Kidney epithelial cell (primary cell): Measurements from ENCODE around the gene ULK4. TPM values are rescaled to one million over a fixed set of nuclear protein-coding genes. Genes with fewer than 3 reads are reported as not detected.
"Not testable (repeated sequence)": the region's sequence is repeated elsewhere in the genome, so short reads cannot be mapped to it uniquely, and the experiment has no call there.

Experiments used
- DNase-seq: peaks from one replicate; pipeline ENCODE4 v3.0.0-alpha.2; 2010; ENCODE audit warnings: low read depth
- H3K27me3 ChIP-seq: 2 replicates; pipeline ENCODE4 v1.6.0; 2011; ENCODE audit warnings: low read length; ENCODE audit not compliant: control insufficient read depth, insufficient read depth
- H3K36me3 ChIP-seq: 2 replicates; pipeline ENCODE4 v1.5.1; 2011; ENCODE audit warnings: low read length; ENCODE audit not compliant: control insufficient read depth, insufficient read depth
- H3K4me3 ChIP-seq: 2 replicates; pipeline ENCODE4 v1.5.1; 2011; ENCODE audit warnings: low read depth, mild to moderate bottlenecking, control low read depth, low read length
- CTCF ChIP-seq: IDR thresholded peaks from 2 replicates; pipeline ENCODE4 v1.5.1; 2011; ENCODE audit warnings: mild to moderate bottlenecking, moderate library complexity, low read length, control low read depth, inconsistent platforms; ENCODE audit not compliant: insufficient read depth, poor library complexity, severe bottlenecking
- total RNA-seq: library from RNA; depleted of rRNA; stranded (reverse); fragments of >200 nt; gene quantifications from 2 replicates; pipeline ENCODE4 v1.2.3, GENCODE V29; 2015

Gene ULK4
- total RNA-seq, 1 donor from 2014 or later: 18.3 TPM

GRCh38 chr3:41893977-41894376, 67.9 kb downstream of the ULK4 start:
- no peaks in the 10 kb centered on the region for H3K36me3 ChIP-seq
- H3K4me3 ChIP-seq: no peak overlapping the region
- peak; percentile 21 for TF ChIP-seq CTCF
- no peaks in the 10 kb centered on the region for H3K27me3 ChIP-seq
- DNase-seq: no peak

- Histone ChIP-seq H3K4me3 (no peak overlapping the region), H3K27me3 (no peaks in the 10 kb centered on the region), H3K36me3 (no peaks in the 10 kb centered on the region)
- no peak for DNase-seq
- no peak for TF ChIP-seq CTCF
Measured at GRCh38 chr3:41888368-41889076, 73.4 kb downstream of the ULK4 start.

- no peak for TF ChIP-seq CTCF
- no peaks in the 10 kb centered on the region for H3K36me3 ChIP-seq
- no peak overlapping the region for H3K4me3 ChIP-seq
- no peak for DNase-seq
- no peaks in the 10 kb centered on the region for H3K27me3 ChIP-seq
Measured at GRCh38 chr3:41882956-41883355, 78.9 kb downstream of the ULK4 start.

- peak; percentile 34 for TF ChIP-seq CTCF
- Histone ChIP-seq H3K36me3 (no peaks in the 10 kb centered on the region), H3K4me3 (no peak overlapping the region), H3K27me3 (no peaks in the 10 kb centered on the region)
- no peak for DNase-seq
Measured at GRCh38 chr3:41881233-41881821, 80.6 kb downstream of the ULK4 start.

GRCh38 chr3:41880387-41880786, 81.5 kb downstream of the ULK4 start:
- DNase-seq: no peak
- Histone ChIP-seq H3K4me3 (no peak overlapping the region), H3K36me3 (no peaks in the 10 kb centered on the region), H3K27me3 (no peaks in the 10 kb centered on the region)
- no peak for TF ChIP-seq CTCF

- H3K4me3 ChIP-seq: not testable (repeated sequence)
Measured at GRCh38 chr3:41877741-41878140, 84.2 kb downstream of the ULK4 start.

More at GRCh38 chr3:41877741-41878140, 84.2 kb downstream of the ULK4 start:
- DNase-seq, H3K27me3 ChIP-seq, H3K36me3 ChIP-seq: not testable (repeated sequence)
